Measurements from ENCODE around the gene MEX3D. TPM values are rescaled to one million over a fixed set of nuclear protein-coding genes. Genes with fewer than 3 reads are reported as not detected.

MEX3D gene
- polyA plus RNA-seq, 1 donor (not counting 4 experiments of a cell fraction or from before 2014, with no cell fraction given) = 3.9 TPM

GRCh38 chr19:1590641-1591397 lies 22.7 kb upstream of the MEX3D start:
- peak; percentile 52 for FAIRE-seq
- peaks cover 37% of the 10 kb centered on the region for H3K4me1 ChIP-seq (ENCODE audit: control insufficient read depth, extremely low read depth, insufficient read depth, low read length)

GRCh38 chr19:1587872-1588271 lies 19.7 kb upstream of the MEX3D start:
- Histone ChIP-seq H3K9me1 (ENCODE audit: control insufficient read depth, extremely low read depth, insufficient read depth, low read length) (peaks cover 3% of the 10 kb centered on the region), H3K79me2 (ENCODE audit: control insufficient read depth, insufficient read depth, low read length) (peaks cover 39% of the 10 kb centered on the region), H3K4me1 (ENCODE audit: control insufficient read depth, extremely low read depth, insufficient read depth, low read length) (peaks cover 33% of the 10 kb centered on the region), H3K4me3 (ENCODE audit: control insufficient read depth in 2 of 3, extremely low read depth in 1 of 3, insufficient read depth in 2 of 3, low read depth in 1 of 3, low read length in 3 of 3) (no peak overlapping the region), H4K20me1 (ENCODE audit: control insufficient read depth, extremely low read depth, insufficient read depth, low read length) (peaks cover 4% of the 10 kb centered on the region), H3K27ac (ENCODE audit: control insufficient read depth, insufficient read depth, low read length) (no peak overlapping the region), H2AFZ (ENCODE audit: control insufficient read depth, low read length) (no peak overlapping the region), H3K36me3 (ENCODE audit: control insufficient read depth in 2 of 2, extremely low read depth in 1 of 2, insufficient read depth in 2 of 2, low read length in 2 of 2) (peaks cover 0 to 5% of the 10 kb centered on the region in 2 experiments), H3K9me3 (ENCODE audit: control insufficient read depth, low read depth, low read length) (no peaks in the 10 kb centered on the region), H3K9ac (ENCODE audit: control insufficient read depth, extremely low read depth, insufficient read depth, low read length) (no peak overlapping the region), H3K4me2 (ENCODE audit: control insufficient read depth, extremely low read depth, insufficient read depth, low read depth, low read length) (peak overlapping the region; percentile 13), H3K27me3 (ENCODE audit: control insufficient read depth, extremely low read depth, insufficient read depth, low read length) (no peaks in the 10 kb centered on the region)
- DNase-seq (ENCODE audit: low read depth, low spot score) (no peak), FAIRE-seq (no peak)
- TF ChIP-seq CTCF (optimal IDR thresholded peaks at IDR 0.05 in 1 of 3, IDR thresholded peaks at IDR 0.05 in 1 of 3, conservative IDR thresholded peaks at IDR 0.05 in 1 of 3; ENCODE audit: extremely low read depth in 1 of 3, insufficient read depth in 2 of 3, low read length in 3 of 3) (no peak), EZH2 (IDR thresholded peaks at IDR 0.05; ENCODE audit: low read length) (no peak)
- dilution Hi-C loops (cut with MboI; ENCODE audit: extremely low pct_ligation_motif_present, low sequenced_read_pairs) = no loop called here

More at GRCh38 chr19:1590641-1591397, 22.7 kb upstream of the MEX3D start:
- Histone ChIP-seq H4K20me1 (ENCODE audit: control insufficient read depth, extremely low read depth, insufficient read depth, low read length) (peaks cover 4% of the 10 kb centered on the region), H3K9ac (ENCODE audit: control insufficient read depth, extremely low read depth, insufficient read depth, low read length) (peak overlapping the region; percentile 98), H3K36me3 (ENCODE audit: control insufficient read depth in 2 of 2, extremely low read depth in 1 of 2, insufficient read depth in 2 of 2, low read length in 2 of 2) (peaks cover 0 to 1% of the 10 kb centered on the region in 2 experiments), H3K27me3 (ENCODE audit: control insufficient read depth, extremely low read depth, insufficient read depth, low read length) (no peaks in the 10 kb centered on the region), H3K9me1 (ENCODE audit: control insufficient read depth, extremely low read depth, insufficient read depth, low read length) (peaks cover 3% of the 10 kb centered on the region), H3K9me3 (ENCODE audit: control insufficient read depth, low read depth, low read length) (no peaks in the 10 kb centered on the region), H3K79me2 (ENCODE audit: control insufficient read depth, insufficient read depth, low read length) (peaks cover 37% of the 10 kb centered on the region), H3K4me2 (ENCODE audit: control insufficient read depth, extremely low read depth, insufficient read depth, low read depth, low read length) (peak overlapping the region; percentile 95), H3K4me3 (ENCODE audit: control insufficient read depth in 2 of 3, extremely low read depth in 1 of 3, insufficient read depth in 2 of 3, low read depth in 1 of 3, low read length in 3 of 3) (peak overlapping the region; percentile 94 to 96 (median 94)), H2AFZ (ENCODE audit: control insufficient read depth, low read length) (no peak overlapping the region), H3K27ac (ENCODE audit: control insufficient read depth, insufficient read depth, low read length) (peak overlapping the region; percentile 89)
- no peak for TF ChIP-seq EZH2 (IDR thresholded peaks at IDR 0.05; ENCODE audit: low read length)
- TF ChIP-seq CTCF (optimal IDR thresholded peaks at IDR 0.05 in 1 of 3, IDR thresholded peaks at IDR 0.05 in 1 of 3, conservative IDR thresholded peaks at IDR 0.05 in 1 of 3; ENCODE audit: extremely low read depth in 1 of 3, insufficient read depth in 2 of 3, low read length in 3 of 3) = peak; percentile 31 to 48 (median 34)
- dilution Hi-C loops (cut with MboI; ENCODE audit: extremely low pct_ligation_motif_present, low sequenced_read_pairs) = no loop called here
- DNase-seq (ENCODE audit: low read depth, low spot score) = no peak

All from keratinocyte (primary cell).